Anterior cingulate cortex (tissue), 58 donors: ENCODE data around the gene CD22.
A peak's percentile ranks its signal among the peaks of the same experiment; 100 is the strongest.

Source experiments
- DNase-seq, 58 donors: peaks; one replicate each; lab custom pipeline; 2025; lab: John Stamatoyannopoulos, UW

CD22 gene

DNA sequence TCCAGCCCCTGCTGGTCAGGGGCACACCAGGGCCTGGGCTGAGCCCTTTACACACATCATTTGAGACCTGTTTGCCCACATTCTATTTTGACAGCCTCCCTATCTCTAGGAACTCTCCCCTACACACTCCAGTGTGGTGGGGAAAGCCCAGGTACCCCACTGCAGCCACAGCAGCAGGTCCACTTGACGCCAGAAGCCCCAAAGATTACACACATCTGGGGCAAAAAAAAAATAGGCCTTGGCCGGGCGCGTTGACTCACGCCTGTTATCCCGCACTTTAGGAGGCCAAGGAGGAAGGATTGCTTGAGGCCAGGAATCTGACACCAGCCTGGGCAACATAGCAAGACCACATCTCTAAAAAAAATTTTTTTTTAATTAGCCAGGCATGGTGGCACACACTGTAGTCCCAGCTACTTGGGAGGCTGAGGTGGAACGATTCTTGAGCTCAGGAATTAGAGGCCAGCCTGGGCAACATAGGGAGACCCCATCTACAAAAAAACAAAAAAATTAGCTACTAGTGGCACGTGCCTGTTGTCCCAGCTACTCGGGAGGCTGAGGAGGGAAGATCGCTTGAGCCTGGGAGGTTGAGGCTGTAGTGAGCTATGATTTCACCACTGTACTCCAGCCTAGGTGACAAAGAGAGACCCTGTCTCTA lies 18.0 kb upstream of the CD22 start:
- DNase-seq = no peak

DNA sequence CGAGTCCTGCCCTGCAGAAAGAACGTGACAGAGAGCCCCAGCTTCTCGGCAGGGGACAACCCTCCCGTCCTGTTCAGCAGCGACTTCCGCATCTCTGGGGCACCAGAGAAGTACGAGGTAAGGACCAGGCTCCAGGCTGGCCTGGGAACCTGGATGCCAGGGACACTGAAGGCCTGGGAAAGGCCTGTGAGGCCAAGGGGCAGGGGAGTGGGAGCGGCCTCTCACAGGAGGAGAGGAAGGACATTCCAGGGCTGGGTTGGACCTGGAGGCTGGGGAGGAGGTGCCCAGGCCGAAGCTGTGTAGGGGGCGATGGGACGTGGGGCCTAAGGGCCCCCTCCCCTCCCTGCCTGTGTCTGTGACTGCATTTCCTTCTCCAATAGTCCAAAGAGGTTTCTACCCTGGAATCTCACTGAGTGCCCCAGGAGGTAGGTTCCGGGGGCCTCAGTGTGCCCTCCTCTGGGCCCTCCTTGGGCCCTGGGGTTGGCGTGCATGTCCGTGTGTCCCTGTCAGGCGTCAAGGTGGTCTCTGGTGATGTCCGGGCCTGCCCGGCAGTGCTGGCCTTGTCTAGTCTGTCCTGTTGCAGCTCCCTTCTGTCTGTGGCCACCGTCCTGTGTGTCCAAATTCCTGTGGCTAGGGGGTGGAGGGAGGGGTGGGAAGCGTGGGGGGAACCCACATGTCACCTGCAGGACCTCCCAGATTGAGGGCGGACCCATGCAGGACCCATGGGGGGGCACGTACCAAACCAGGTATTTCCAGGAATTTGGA lies 16.9 kb upstream of the CD22 start:
- DNase-seq = no peak

DNA sequence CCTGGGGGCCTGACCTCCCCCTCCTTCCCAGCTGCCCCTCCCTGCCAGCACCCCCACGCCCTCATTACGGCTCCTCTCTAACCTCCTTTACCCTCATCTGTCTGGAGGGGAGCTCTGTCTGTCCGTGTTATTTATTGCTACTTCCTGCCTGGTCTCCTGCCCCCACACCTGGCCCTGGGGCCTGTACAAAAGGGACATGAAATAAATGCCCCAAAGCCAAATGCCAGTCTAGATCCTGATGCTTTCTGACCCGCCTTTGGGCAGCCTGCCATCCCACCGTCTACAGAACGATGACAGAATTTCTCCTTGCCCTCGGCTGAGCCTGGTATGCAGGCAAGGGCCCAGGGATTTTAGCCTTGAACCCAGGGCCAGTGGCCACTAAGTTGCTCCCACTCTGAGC lies 15.4 kb upstream of the CD22 start:
- DNase-seq = peak in 1 of 58 donors; percentile 25

DNA sequence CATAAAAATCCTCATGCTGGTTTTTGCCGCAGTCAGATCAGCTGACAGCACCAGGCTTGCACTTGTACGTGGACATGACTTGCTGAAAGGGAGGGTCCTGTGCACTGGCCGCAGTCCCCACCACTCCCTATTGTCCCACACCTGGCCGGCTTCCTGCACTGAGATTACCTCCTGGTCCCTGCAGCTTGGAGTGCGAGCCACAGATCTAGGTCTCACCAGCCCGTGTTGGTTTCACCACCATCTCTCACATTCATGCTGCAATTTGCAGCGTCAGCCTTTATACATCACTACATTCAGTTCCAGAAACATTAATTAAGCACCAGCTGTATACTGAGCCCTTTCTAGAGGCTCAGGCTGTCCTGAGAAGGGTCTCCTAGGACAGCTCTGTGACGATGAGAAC lies 15.0 kb upstream of the CD22 start:
- no peak for DNase-seq

DNA sequence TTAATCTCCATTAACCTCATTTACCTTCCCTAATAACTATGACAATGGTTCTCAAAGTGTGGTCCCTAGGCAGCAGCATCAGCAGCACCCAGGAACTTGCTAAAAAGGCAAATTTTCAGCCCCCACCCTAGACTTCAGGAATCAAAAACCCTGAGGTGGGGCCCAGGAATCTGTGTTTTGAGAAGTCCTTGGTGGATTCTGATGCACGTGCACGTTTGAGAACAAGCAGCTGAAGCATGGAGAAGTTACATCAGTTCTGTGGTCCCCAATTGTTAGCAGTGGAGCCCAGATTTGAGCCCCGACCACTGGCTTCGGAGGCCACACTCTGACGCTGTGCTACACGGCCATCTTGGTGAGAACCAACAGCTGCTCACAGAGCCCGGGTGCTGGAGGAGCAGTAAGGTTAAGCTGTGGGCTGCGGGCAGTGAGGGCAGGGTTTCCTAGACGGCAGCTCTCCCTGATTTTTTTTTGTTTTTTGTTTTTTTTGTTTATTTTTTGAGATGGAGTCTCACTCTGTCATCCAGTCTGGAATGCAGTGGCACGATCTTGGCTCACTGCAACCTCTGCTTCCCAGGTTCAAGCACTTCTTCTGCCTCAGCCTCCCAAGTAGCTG lies 14.0 kb upstream of the CD22 start:
- no peak for DNase-seq

DNA sequence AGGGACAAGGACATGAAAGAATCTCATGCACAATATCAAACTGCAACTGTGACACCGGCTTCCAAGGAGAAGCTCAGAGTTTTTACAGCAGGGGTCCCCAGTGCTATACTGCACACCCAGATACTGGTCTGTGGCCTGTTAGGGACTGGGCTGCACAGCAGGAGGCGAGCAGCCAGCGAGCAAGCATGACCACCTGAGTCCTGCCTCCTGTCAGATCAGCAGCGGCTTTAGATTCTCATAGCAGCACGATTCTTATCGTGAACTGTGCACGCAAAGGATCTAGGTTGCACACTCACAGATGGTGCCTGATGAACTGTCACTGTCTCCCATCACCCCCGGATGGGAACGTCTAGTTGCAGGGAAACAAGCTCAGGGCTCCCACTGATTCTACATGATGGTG lies 13.1 kb upstream of the CD22 start:
- DNase-seq = no peak

DNA sequence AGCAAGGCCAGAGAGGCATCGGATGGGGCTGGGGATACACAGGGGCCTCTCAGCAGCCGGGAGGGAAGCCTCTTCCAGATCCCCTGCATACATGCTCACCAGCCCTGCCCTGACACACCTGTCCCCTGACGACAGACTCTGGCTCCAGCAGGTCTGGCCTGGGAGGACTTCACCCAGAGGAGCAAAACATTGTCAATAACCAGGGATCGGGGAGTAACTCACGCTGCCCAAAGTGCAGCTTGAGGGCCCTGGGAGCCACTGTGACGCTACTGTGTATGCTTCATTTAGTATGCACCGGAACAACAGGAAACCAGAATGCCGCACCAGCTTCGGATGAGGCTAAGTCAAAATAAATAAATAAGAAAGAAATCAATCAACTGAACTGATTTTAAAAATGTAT lies 12.4 kb upstream of the CD22 start:
- DNase-seq = no peak

DNA sequence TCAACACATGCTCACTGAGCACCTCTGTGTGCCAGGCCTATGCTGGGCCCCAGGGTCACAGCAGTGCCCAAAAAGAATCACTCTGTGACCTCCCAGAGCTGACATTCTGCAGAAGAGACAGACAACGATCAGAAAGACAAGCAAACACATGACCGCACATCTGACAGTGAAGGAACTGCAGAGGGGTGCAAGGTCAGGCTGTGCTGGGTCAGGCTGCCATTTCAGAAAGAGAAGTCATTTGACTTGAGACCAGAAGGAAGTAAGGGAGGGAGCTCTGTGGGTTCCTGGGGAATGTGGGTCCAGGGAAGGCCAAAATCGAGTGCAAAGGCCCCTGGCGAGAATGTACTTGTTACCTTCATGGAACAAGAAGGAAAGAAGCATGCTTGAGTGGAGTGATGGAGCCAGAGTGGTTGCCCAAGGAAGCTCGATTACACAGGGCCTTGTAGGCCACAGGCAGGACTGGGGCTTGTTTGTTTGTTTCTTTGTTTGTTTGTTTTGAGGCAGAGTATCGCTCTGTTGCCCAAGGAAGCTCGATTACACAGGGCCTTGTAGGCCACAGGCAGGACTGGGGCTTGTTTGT lies 11.4 kb upstream of the CD22 start:
- peak in 2 of 58 donors; percentile 7 to 11 for DNase-seq

DNA sequence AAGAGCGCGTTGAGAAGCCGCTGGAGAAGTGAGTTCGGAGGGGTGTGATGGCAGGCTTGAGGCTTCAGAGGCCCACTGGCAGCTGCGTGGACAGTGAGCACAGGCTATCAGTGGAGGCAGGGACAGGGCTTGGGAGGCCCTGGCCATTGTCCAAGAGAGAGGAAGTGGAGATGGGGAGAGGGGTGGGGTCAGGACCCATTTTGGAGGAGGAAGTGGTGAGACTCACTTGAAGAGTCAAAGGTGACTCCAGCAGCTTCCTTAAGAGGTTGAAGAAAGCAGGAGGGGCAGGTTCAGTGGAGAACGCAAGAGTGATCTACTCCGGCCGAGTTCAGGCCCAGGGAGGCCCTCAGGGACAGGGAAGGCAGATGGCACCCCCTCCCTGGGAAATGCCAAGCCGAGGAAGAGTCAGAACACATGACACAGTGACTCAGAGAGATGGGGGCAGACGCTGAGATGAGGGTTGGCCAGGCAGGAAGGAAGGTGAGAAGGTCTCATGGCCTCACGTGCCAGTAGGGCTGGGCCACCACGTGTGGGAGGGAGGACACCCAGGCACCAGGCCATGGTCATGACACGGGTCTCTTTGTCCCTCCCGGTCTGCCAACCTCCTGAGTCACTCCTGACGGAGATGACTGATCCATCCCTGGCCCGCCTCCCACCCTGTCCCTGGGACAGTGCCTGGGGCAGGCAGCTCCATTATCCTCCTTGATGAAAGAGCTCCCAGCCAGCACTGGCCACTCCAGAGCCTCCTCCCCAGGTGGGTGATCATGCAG lies 10.1 kb upstream of the CD22 start:
- peak in 50 of 58 donors; percentile 9 to 95 (median 56) for DNase-seq

DNA sequence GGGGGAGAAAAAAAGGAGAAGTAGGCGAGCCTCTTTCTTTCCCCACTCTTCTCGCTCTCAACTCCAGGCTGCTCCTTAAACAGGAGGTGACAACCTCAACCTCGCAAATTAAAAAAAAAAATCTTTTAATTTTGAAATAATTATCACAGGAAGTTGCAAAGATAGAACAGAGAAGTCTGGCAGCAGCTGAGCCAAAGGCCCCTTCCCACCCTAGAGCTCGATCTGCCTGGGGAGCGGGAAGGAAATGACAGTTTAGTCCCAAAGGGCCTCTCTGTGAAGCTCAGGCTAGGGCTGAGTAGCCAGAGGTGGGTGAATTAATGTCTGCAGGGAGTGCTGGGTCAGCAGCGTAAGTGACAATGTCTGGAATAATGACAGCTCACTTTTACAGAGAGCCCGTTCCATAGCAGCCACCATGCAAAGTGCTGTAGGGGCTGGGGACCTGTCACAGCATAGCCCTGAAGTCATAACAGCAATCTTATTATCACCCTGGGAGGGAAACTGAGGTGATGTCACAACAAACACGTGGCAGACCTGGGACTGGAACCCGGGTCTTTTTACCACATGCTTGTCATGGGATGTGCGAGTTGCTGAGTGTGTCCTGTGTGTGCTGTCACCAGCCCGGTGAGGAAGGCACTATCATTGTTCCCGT lies 8.8 kb upstream of the CD22 start:
- DNase-seq = peak in 1 of 58 donors; percentile 45

DNA sequence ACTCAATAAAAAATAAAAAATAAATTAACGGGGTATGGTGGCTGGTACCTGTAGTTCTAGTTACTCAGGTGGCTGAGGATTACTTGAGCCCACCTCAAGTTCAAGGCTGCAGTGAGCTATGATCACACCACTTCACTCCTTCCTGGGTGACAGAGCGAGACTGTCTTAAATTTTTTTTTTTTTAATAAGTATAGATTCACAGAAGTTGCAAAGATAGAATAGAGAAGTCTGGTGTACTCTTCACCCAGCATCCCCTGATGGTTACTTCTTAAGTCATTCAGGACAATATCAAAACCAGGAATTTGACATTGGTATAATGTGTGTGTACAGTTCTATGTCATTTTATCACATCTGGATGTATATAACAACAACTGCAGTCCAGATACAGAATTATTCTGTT lies 7.7 kb upstream of the CD22 start:
- DNase-seq = no peak

DNA sequence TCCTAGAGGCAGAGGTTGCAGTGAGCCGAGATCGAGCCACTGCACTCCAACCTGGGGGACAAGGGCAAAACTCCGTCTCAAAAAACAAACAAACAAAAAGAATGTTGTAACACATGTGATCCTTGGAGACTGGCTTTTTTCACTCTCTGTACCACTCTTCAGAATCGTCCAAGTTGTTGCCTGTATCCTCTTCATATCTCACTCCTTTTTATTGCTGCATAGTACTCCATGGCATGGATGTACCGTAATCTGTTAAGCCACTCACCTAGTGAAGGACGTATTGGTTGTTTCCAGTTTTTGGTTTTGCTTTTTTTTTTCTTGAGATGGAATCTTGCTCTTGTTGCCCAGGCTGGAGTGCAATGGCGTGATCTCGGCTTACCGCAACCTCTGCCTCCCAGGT lies 7.0 kb upstream of the CD22 start:
- no peak for DNase-seq

DNA sequence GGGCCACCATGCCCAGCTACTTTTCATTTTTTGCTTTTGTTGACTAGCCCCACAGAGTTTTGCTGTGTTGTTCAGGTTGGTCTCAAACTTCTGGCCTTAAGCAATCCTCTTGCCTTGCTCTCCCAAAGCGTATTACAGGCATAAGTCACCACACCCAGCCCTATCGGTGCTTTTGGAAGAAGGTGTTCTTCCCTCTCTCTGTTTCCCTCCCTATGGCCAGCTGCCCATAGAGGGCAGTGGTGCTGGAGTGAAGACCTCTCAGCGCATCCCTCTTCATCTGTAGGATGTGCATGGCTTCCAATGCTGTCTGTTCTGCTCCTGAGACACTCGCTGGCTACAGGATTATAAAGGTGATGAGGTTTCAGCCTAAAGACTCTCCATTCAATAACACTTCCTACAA lies 1.3 kb upstream of the CD22 start:
- no peak for DNase-seq

DNA sequence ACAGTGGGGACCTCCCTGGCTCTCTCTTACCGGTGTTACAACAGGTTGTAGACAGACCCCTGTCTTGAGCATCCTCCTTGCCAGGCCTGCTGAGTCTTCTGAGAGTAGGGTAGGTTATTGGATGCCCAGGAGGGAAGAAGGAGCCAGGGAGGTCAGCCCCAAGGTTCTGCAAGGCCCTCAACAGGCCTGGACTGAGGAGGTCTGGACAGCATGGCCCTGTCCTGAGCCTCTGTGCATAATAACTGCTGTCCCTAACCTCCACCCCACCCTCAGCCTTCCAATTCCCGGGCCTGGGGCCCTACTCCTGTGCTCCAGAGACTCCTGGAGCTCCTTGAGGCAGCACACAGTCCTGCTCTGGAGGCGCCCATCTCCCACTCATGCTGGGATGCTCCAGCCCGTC lies 336 bp downstream of the CD22 start:
- DNase-seq = no peak

DNA sequence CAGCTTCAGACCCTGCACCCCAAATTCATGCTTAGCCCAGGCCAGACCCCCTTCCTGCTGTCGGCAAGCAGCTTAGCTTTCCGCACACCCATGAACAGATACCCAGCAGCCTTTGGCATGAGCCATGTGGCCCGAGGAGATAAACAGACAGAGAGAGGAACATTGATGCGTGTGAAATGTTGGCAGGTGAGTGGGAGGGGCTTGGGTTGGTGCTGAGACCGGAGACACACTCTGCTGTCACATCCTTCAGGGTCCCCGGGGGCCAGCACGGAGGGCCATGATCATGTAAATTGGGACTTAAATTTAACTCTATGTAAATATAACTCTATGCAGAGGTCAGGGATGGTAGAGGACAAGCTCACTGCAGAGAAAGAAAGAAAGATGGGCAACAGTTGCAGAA lies 1.5 kb downstream of the CD22 start:
- DNase-seq = no peak

DNA sequence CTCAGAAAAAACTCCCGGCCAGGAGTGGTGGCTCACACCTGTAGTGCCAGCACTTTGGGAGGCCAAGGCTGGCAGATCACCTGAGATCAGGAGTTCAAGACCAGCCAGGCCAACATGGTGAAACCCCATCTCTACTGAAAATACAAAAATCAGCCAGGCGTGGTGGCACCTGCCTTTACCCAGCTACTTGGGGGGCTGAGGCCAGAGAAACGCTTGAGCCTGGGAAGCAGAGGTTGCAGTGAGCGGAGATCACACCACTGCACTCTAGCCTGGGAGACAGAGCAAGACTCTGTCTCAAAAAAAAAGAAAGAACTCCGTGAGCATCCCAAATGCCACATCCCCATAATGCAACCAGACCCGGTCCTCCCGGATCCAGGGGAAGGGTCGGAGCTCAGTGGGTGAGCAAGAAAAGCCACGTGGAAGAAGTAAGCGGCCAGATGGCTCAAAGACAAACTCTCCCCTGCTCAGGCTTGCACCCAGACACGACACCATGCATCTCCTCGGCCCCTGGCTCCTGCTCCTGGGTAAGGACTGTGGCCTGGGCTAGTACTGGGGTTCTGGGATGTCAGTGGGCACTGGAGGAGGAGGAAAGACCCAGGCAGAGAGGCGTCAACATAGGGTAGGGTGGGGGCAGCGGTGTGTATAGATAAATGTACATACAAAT lies 2.7 kb downstream of the CD22 start:
- DNase-seq = no peak

DNA sequence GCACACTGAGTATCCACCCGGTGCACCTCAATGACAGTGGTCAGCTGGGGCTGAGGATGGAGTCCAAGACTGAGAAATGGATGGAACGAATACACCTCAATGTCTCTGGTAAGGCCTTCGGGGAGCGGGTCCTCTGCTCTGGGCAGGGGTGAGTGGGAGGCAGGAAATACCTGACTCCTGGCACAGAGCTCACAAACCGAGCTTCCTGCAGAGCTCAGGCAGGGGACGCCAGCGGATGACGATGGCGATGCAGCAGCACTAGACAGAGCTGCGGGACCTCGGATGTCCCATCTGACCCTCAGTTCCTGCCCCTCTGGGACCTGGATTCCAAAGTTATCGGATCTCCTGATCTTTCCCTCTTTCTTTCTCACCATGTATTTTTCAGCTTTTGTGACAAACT lies 3.8 kb downstream of the CD22 start:
- no peak for DNase-seq

DNA sequence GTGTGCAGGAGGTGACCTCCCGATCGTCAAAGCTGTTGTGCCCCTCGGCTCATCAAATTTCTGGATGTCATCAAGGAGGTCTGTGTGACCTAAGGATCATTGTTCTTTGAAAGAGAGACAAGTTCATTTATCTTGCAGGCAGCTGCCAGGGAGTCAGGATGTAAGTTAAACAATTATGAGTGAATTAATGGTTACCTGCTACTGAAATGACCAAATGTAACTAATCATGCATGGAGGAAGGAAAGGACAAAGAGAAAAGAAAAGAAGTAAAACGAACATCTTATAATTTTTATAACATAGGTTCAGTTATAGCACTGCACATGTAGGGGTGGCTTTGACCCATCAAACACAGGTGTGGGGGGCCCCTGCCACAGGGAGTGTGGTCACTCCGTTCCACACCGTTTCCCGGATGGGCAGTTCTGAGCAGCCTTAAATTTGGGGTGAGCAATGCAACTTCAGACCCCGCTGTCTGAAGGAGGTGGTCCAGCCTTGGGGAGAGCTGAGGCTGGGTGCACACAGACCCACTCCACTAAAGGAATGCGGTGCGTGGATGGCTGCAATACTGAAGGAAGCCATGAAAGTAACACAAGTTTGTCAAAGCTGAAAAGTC lies 5.3 kb downstream of the CD22 start:
- no peak for DNase-seq
